Hematopoietic multipotent progenitor cell treated with erythropoietin and hydrocortisone succinate and interleukin-3 and kit ligand, for 8 days (in vitro differentiated cells): ENCODE measurements around the gene LCE2C.
A peak's percentile ranks its signal among the peaks of the same experiment; 100 is the strongest.
"Not testable (repeated sequence)": the region's sequence is repeated elsewhere in the genome, so short reads cannot be mapped to it uniquely, and the experiment has no call there.

ENCODE experiments used
- DNase-seq: peaks from one replicate; pipeline ENCODE4 v3.0.0-alpha.2; 2015

Gene LCE2C, protein sequence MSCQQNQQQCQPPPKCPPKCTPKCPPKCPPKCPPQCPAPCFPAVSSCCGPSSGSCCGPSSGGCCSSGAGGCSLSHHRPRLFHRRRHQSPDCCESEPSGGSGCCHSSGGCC

DNA sequence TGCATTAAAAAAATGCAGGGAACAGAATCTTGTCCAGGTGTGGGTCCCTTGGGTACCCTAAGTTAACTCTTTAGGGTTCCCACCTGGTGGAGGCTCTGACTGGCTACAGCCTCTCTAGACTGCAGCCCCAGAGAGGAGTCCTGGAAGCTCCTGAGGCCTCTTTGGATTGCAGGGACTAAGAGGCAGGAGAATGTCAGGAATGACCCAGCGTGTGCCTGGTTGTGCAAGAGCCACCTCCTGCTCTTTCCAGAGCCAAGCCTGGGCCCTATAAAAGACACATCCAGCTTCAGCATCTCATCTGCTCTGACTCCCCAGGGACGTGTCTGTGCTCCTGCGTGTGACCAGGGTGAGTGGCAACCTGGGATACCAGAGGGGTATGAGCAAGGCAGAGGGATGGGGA is at the start of gene LCE2C:
TSS of gene LCE2C (plus strand) at position 297 of the 400 bp plus-strand sequence. CDS start 737 bp downstream, outside the sequence.
- not testable (repeated sequence) for DNase-seq

GRCh38 chr1:152626744-152627143 is 48.3 kb upstream of the LCE2C start:
- DNase-seq: no peak

- DNase-seq: no peak
These were observed 44.5 kb upstream of the LCE2C start for GRCh38 chr1:152630596-152630995.

DNA sequence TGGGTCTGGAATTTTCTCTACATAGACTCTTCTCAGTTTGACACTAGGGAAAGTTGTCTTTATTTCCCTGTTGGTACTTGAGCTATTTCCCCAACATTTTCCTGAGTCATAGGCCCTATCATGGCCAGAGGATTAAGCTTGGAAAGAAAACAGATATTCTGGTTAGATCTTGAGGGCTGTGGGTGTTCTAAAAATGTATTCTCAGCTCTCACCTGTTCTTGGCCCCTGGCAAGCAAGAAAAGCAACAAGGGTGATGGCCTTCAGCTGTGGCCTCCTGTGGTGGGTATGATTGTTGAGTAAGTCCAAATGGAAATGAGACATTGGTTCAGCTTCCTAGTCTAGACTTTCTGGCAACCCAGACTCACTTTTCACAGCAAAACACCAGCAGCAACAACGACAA is 34.7 kb upstream of the LCE2C start:
- no peak for DNase-seq

GRCh38 chr1:152643945-152644344 is 31.1 kb upstream of the LCE2C start:
- DNase-seq: no peak

DNA sequence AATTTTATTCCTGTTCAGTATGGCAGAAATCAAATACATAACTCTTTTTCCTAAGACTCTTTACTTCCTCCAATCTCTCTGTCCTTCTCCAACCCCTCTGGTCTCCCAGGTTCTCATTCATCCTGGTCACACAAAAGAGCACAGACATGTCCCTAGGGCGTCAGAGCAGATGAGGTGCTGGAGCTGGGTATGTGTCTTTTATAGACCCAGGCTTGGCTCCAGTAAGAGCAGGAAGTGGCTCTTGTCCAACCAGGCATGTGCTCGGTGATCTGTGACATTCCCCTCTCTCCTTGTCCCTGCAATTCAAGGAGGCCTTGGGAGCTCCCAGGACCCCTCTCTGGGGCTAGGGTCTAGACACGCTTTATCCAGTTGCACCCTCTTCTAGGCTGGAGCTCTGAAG is 29.9 kb upstream of the LCE2C start:
- no peak for DNase-seq

GRCh38 chr1:152646656-152647055 is 28.4 kb upstream of the LCE2C start:
- DNase-seq: no peak

GRCh38 chr1:152654110-152654509 is 21.0 kb upstream of the LCE2C start:
- DNase-seq: peak; percentile 73

DNA sequence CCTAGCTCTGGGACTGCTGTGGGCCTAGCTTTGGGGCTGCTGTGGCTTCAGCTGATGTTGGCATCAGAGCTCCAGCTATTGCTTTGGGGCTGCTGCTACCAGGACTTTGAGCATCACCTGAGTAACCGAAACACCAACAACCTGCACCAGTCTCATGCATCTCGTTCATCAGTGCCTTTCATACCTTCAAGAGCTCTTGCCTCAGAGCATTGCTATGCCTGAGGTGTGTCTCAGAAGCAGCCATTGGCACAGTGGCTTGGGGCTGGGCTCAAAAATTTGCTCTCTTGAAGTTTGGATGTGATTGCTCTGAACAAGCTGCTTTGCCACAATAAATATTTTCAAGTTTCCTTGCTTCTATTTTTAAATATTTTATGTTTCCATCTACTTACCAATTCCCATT is 18.6 kb upstream of the LCE2C start:
- no peak for DNase-seq

GRCh38 chr1:152657677-152658076 is 17.4 kb upstream of the LCE2C start:
- no peak for DNase-seq

- no peak for DNase-seq
These were observed 16.4 kb upstream of the LCE2C start for GRCh38 chr1:152658649-152659048.

- DNase-seq: no peak
These were observed 12.0 kb upstream of the LCE2C start, which contains the start of gene LCE2D for GRCh38 chr1:152663098-152663497. LCE2D (plus strand) TSS chr1:152663380; CDS start chr1:152664106, 726 bp downstream.

- not testable (repeated sequence) for DNase-seq
These were observed 8.9 kb upstream of the LCE2C start for GRCh38 chr1:152666171-152666570.

- no peak for DNase-seq
These were observed 7.4 kb upstream of the LCE2C start for GRCh38 chr1:152667648-152668047.

- no peak for DNase-seq
These were observed 2.1 kb upstream of the LCE2C start for GRCh38 chr1:152673016-152673415.

DNA sequence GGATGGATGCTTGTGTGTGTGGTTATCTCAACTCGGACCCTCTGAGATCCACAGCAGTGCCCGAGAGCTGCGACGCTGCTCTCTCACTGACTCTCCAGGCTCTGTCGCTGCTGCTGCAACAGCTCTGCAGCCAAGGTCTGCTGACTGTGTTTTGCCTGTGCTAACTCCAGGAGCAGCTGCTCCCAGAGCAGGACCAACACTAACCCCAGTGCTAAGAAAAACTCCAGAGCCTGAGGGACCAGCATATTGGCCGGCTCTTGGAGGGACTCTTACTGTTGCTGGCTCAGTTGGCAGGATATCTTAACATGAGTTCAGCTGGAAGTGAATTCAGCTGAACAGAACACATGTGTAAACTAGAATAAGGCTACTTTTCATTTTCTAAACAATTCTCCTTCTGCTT is 4.4 kb downstream of the LCE2C start:
- DNase-seq: no peak

GRCh38 chr1:152681616-152682015 is 6.5 kb downstream of the LCE2C start:
- no peak for DNase-seq

DNA sequence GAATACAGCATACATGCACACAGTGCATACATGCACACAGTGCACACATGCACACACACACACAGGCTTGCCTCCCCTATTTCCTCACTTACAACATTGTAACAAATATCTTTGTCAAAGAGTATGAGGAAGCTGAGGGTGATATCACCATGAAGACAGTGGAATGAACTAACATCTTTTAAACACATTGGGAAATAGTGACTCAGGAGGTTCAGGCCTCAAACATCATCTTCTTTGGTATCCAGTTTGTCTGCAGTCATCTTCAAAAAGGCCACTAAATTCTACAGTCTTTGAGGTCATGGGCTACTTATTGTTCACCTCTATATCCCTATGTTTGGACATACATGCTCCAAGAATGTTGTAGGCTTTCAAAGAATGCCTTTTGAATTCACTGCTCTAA is 8.8 kb downstream of the LCE2C start:
- no peak for DNase-seq

GRCh38 chr1:152685823-152686222 is 10.7 kb downstream of the LCE2C start, which contains the start of gene LCE2B:
LCE2B (plus strand) TSS chr1:152686123; CDS start chr1:152686844, 721 bp downstream.
- DNase-seq: not testable (repeated sequence)

DNA sequence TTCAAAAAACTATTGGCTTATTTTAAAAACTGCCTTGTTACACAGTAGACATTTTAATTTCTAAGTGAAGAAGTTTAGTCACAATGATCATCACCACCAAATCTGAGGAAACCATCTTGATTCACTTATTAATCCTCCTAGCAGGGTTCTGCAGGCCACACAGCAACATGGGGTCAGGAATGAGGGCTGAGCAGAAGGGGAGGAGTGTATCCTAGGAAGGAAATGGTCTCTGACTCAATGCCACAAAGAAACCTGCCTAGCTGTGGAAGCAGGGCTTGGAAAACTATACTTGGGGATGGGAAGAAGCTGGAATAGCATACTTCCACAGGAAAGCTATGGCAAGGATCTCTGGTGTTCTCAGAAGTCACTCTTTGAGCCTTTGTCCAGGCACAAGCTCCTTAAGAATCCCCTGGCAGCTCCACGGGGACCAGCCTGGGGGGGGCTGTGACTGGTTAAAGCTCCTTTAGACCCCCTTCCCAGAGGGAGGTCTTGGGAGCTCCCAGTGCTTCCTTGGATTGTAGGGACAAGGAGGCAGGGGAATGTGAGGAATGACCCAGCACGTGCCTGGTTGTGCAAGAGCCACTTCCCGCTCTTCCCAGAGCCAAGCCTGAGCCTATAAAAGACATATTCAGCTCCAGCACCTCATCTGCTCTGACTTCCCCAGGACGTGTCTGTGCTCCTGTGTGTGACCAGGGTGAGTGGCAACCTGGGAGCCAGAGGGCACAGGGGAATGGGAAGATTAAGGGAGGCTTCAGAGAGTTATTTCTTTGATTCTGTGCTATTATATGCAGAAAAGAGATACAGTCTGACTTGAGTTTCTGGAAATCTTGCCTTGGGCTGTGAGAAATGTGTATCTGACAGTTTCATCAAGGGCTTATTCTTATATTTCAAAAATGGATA is 22.9 kb downstream of the LCE2C start, which contains the start of gene LCE2A:
TSS of gene LCE2A (plus strand) at position 645 of the 900 bp plus-strand sequence. CDS start 557 bp downstream, outside the sequence.
- DNase-seq: no peak

DNA sequence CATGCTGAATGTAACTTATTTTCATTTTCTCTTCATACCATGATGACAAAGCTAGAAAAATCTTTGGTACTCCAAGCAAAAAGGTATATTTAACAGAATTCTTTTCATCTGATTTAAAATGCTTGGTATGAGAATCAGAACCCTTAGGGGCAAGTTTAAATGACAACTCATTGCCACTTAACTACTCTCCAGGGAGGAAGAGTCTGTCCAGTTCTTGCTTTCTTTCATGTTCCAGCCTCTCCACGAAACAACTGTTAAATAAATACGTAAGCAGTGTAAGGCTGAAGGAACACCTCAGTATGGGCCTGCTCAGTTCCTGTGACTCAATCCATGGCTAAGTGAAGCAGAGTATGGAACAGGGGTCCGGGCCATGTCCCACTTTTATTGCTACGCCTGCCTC is 24.7 kb downstream of the LCE2C start:
- DNase-seq: no peak

- no peak for DNase-seq
These were observed 32.8 kb downstream of the LCE2C start, which contains the start of gene LCE4A for GRCh38 chr1:152707860-152708259. LCE4A (plus strand) TSS chr1:152708160; CDS start chr1:152709076, 916 bp downstream.

- DNase-seq: no peak
These were observed 43.2 kb downstream of the LCE2C start for GRCh38 chr1:152718238-152718637.

GRCh38 chr1:152725261-152725660 is 50.2 kb downstream of the LCE2C start:
- no peak for DNase-seq
